ENCODE results near the gene PIK3R6. TPM values are rescaled to one million over a fixed set of nuclear protein-coding genes. Genes with fewer than 3 reads are reported as not detected.

The PIK3R6 gene
- total and polyA plus RNA-seq, 2 of the 4 experiments (the other 2 are of a cell fraction) = not detected

DNA sequence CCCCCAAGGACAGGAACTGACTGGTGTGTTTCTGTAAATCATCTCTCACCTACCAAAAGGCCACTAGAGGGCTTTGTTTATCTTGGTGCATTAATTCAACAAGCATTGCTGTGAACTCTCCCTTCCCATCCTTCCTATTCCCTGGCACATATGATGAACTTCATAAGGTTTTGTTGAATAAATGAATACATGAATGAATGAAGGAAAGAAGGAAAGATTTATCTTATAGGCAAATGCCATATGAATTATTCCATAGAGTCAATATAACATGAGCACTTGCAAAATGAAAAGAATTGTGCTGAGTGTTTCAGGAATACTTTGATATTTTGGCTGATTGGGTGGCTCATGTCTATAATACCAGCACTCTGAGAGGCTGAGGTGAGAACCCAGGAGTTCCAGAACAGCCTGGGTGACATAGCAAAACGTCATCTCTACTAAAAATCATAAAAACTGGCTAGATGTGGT is 113.5 kb downstream of the PIK3R6 start:
- ChIA-PET CTCF (interaction anchor here (0.6 kb wide), 1 partner anchor 139 kb away, joined by 3 read pairs; no protein-coding TSS in a partner anchor), POLR2A (ENCODE audit: unreplicated experiment) (no interaction called here)
- Histone ChIP-seq H4K91ac (ENCODE audit: insufficient read depth, low read depth, low read length) (no peak overlapping the region), H3K4me1 (ENCODE audit: control insufficient read depth, insufficient read depth, low read length) (no peaks in the 10 kb centered on the region), H2BK20ac (ENCODE audit: low read depth, low read length) (no peak overlapping the region), H3K36me3 (ENCODE audit: control insufficient read depth, insufficient read depth, low read length) (no peaks in the 10 kb centered on the region), H3K9me3 (ENCODE audit: control insufficient read depth, insufficient read depth, low read length) (no peaks in the 10 kb centered on the region), H2AK9ac (replicated peaks; ENCODE audit: low read depth, low read length, poor library complexity) (no peak overlapping the region), H3K9ac (ENCODE audit: low read depth, low read length) (no peak overlapping the region), H3K14ac (replicated peaks; ENCODE audit: low read depth, low read length) (no peak overlapping the region), H2BK5ac (ENCODE audit: low read depth, low read length, poor library complexity, severe bottlenecking) (no peak overlapping the region), H4K5ac (ENCODE audit: low read depth, low read length) (no peak overlapping the region), H3K27me3 (ENCODE audit: control insufficient read depth, insufficient read depth, low read length) (peaks cover 24% of the 10 kb centered on the region), H3K4me2 (ENCODE audit: low read depth, low read length) (no peak overlapping the region), H3K4ac (ENCODE audit: low read depth, low read length) (no peak overlapping the region), H3K27ac (ENCODE audit: insufficient read depth, low read length) (no peak overlapping the region), H3K9me1 (ENCODE audit: insufficient read depth, low read length) (no peaks in the 10 kb centered on the region), H3K79me1 (ENCODE audit: low read depth in 1 of 2, low read length in 2 of 2) (no peaks in the 10 kb centered on the region), H3K23ac (ENCODE audit: low read depth, low read length) (no peak overlapping the region), H3K18ac (ENCODE audit: low read depth, low read length) (no peak overlapping the region), H2BK15ac (ENCODE audit: low read depth, low read length) (no peak overlapping the region), H4K8ac (ENCODE audit: low read depth in 2 of 2, low read length in 2 of 2) (no peak overlapping the region), H2AFZ (replicated peaks; ENCODE audit: low read length, poor library complexity) (no peak overlapping the region), H2BK120ac (ENCODE audit: low read depth, low read length) (no peak overlapping the region), H4K20me1 (ENCODE audit: insufficient read depth, low read length) (no peaks in the 10 kb centered on the region), H3K4me3 (ENCODE audit: insufficient read depth, low read depth, low read length) (no peak overlapping the region), H3K56ac (ENCODE audit: extremely low read depth, insufficient read depth, low read length) (no peak overlapping the region), H2AK5ac (ENCODE audit: low read depth, low read length) (no peak overlapping the region)
- BruUV-seq (replicated peaks) = no TSS peak
- in situ Hi-C loops (cut with MboI; ENCODE audit: low sequenced_read_pairs) = loop anchor here (10.0 to 25.0 kb wide), 2 partner anchors 339 to 667 kb away; partner anchors contain the start of gene ALOX12B
- TF ChIP-seq, protein P1, sequence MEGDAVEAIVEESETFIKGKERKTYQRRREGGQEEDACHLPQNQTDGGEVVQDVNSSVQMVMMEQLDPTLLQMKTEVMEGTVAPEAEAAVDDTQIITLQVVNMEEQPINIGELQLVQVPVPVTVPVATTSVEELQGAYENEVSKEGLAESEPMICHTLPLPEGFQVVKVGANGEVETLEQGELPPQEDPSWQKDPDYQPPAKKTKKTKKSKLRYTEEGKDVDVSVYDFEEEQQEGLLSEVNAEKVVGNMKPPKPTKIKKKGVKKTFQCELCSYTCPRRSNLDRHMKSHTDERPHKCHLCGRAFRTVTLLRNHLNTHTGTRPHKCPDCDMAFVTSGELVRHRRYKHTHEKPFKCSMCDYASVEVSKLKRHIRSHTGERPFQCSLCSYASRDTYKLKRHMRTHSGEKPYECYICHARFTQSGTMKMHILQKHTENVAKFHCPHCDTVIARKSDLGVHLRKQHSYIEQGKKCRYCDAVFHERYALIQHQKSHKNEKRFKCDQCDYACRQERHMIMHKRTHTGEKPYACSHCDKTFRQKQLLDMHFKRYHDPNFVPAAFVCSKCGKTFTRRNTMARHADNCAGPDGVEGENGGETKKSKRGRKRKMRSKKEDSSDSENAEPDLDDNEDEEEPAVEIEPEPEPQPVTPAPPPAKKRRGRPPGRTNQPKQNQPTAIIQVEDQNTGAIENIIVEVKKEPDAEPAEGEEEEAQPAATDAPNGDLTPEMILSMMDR (conservative IDR thresholded peaks at IDR 0.05; ENCODE audit: low read depth, low read length) = peak; percentile 36
- TF ChIP-seq CHD1 (IDR thresholded peaks at IDR 0.05; ENCODE audit: low read depth, low read length) (no peak), RCOR1 (IDR thresholded peaks at IDR 0.05; ENCODE audit: insufficient replicate concordance, low read length) (no peak), MAFK (IDR thresholded peaks at IDR 0.05; ENCODE audit: low read depth, low read length) (no peak)
- peak; percentile 53 for ATAC-seq (ENCODE audit: low read depth)
- intact Hi-C loops (cut with micrococcal nuclease) = loop anchor here (1.0 kb wide), 1 partner anchor 141 kb away; no protein-coding TSS in a partner anchor
- WGBS, 2 experiments (ENCODE audit: extremely low coverage in 2 of 2, insufficient read length in 1 of 2) = no CpG with 5 or more reads among the region's 1 CpG
- dilution Hi-C loops (cut with HindIII; ENCODE audit: low sequenced_read_pairs, unreplicated experiment) = no loop called here
- peak; percentile 6 for DNase-seq
